KBM-7 (cell line): ENCODE measurements around the gene OR9A2.

Source experiments
- DNase-seq: peaks from one replicate; pipeline ENCODE4 v3.0.0-alpha.2; 2015
- in situ Hi-C: fragments of 300-500 bp; cut with MboI; formaldehyde crosslinking; loops from 2 replicates; pipeline ENCODE4 v1.14.3; 2020; ENCODE audit warnings: low sequenced_read_pairs, low pct_unique_long_range_greater_than_20kb, mixed read lengths

OR9A2 gene

DNA sequence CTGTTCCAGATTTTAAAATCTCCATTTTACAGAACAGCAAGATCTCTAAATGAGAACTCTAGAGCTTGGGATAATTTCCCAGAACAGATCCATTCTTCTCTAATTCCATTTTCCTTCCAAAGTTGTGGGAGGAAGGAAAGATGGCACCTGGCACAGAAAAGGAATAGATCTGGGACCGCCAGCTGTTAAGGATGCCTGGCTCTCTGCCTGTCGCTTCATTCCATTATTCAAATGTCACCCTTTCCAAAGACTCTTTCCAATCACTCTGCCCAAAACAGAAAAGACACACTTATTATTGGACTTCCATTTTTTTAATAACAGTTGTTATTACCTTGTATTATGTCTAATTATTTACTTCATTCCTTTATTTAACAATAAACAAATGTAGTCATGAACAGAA lies 751 bp upstream of the OR9A2 start:
- in situ Hi-C loops = no loop called here
- DNase-seq = no peak

DNA sequence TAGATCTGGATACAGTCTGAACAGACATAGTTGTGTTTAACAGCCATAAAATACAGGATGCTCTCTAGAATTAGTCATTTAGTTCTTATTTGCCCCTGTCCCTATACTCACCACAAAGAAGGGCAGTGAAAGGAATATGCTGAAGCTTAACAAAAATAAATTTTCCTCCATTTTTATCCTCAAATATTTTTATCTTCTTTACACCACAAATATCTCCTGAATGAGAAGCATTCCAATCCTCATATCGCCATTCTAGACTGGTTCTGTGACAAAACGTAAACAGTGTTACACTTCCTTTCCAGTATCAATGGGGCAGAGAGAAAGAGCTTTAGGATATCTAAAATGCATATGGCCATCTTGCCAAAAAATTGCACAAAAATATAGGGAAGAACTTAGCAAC lies 1.6 kb downstream of the OR9A2 start:
- in situ Hi-C loops = no loop called here
- no peak for DNase-seq

DNA sequence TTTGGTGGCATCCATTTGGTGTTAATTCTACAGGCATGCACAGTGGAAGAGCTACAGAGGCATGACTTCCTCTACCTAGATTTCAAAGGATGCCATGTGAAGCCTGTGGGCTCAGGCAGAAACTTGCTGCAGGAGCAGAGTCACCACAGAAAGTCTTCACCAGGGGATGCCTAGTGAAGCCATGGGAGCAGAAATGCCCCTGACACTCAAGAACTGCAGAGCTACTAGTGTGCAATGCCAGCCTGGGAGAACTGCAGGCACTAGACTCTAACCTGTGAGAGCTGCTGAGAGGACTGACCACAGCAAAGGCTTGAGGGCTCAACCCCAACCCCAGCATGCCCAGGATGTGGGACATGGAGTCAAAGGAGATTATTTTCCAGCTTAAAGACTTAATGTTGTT lies 3.9 kb downstream of the OR9A2 start:
- no peak for DNase-seq
- in situ Hi-C loops = no loop called here

DNA sequence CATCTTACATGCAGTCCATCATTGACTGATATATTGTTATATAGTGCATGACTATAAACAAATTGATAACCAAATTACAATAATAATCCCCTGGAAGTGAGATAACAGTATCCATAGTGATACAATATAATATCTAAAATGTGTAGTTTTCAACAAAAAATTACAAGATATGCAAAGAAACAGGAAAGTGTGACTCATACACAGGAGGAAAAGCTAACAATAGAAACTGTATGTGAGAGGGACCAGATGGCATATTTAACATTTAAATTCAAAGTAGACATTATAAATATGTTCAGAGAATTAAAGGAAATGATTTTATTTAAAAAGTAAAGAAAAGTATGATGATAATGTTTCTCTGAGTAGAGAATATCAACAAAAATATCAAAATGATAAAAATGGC lies 8.0 kb downstream of the OR9A2 start:
- in situ Hi-C loops = loop anchor here (10.0 kb wide), 1 partner anchor 196 kb away; no protein-coding TSS in a partner anchor
- DNase-seq = no peak

DNA sequence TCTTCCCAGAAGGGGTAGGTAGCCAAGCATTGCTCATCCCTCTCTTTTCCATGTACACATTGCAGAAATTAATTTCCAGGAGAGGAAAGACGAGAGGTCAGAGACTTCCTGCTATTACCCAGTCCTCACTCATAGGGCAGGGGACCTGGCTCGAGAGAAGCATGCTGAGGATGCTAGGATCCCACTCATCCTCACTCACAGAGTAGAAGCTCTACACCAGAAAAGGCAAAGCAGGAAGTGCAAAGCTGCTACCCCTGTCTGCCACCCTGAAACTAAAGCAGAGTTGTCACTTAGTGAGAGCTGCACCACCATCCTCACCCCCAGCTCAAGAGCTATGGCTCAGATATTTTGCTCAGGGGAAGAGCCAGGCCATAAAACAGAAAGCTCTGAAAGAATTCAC lies 9.9 kb downstream of the OR9A2 start:
- DNase-seq = no peak
- in situ Hi-C loops = loop anchor here (10.0 kb wide), 1 partner anchor 198 kb away; no protein-coding TSS in a partner anchor

DNA sequence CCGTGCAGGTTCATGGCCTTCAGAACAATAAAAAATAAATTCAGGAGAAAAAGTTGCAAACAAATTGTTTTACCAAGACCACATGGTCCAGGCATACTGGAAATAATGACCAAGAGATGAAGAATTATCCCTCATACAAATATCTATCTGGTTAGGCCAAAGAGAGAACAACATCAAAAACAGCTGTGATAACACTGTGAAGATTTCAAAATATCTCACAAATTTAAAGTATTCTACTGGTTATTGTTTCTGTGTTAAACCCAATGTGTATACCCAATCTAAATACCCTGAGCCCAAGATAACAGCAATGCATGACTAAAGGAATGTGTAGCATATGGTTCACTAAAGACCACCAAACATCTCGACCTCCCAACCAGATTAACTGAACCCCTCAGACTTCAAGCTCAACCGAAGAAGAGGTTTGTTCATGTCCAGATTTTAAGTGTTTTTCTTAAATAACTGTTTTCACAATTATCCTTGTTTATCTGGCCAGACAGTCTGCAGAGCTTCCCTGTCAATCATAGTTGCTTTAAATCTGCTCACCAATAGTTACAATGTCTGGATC lies 10.9 kb downstream of the OR9A2 start:
- no peak for DNase-seq
- in situ Hi-C loops = loop anchor here (10.0 kb wide), 1 partner anchor 199 kb away; no protein-coding TSS in a partner anchor

DNA sequence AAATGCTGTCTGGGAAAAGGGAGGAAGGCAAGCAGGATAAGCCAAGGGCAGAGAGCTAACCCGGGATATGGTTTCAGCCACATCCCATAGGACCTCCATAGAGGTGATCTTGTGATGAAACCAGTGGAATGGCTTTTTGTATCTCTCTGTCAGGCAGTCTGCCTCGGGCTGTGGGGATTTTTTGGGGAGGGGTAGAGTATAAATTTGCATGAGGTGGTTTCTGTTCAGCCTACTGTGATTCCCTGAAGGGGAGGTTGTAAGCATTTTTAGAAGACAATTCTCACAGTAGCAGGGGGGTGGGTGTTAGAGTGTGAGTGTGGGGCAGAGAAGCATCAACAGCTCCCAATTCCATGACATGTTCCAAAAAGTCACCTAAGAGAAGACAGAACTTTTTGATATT lies 11.8 kb downstream of the OR9A2 start:
- in situ Hi-C loops = loop anchor here (10.0 kb wide), 1 partner anchor 200 kb away; no protein-coding TSS in a partner anchor
- no peak for DNase-seq

DNA sequence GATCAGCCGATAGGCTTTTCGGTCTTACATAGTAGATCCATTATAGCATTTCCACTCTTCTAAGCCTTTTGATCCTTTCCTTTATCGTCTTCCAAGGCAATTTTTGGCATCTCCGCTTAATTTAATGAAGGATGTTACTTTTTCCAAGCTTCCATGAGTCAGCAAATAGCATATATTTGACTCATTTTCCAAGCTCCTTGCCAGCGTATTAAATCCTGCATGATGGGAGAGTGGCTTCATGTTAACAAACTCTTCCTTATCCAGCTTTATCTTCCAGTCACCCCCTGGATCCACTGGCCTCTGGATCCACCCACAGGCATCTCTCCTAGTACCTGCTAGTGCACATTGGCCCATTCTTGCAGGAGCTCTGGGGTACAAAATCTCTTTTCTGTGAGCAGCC lies 13.0 kb downstream of the OR9A2 start:
- DNase-seq = no peak
- in situ Hi-C loops = loop anchor here (10.0 kb wide), 1 partner anchor 201 kb away; no protein-coding TSS in a partner anchor

DNA sequence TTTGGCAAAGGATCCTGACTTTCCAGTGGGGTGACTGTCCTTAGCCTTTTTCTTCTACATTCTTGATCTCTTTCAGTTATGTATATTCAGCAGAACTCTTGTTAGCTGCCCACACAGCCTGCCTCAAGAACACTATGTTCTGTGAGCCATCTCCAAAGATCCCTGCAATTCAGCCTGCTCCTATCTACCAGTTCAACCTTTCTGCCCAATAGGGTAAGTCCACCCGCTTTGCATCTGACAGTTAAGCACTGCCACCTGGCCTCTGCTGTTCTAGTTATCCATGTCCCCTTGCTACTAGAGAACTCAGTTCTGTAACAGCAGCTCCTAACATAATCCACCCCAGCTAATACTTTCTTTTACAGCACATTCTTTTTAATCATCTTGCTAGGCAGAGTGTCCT lies 13.5 kb downstream of the OR9A2 start:
- in situ Hi-C loops = loop anchor here (10.0 kb wide), 1 partner anchor 201 kb away; no protein-coding TSS in a partner anchor
- no peak for DNase-seq

DNA sequence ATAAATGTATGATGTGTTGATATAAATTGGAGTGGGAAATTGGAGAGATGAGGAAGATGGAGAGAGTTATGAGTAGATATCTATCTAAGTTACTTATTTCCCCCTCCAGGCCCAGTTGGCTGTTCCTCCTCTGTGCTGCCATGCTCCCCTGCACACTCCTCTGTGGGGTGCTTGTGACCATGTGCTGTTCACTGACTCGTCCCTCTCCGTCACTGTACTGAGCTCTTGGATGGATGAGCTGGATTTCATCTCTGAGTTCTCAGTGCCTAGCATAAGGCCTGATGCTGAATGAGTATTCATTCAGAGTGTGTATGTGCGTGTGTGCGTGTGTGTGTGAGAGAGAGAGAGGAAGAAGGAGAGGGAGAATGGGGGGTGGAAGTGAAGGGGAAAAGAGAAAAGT lies 14.5 kb downstream of the OR9A2 start:
- in situ Hi-C loops = loop anchor here (10.0 kb wide), 1 partner anchor 202 kb away; no protein-coding TSS in a partner anchor
- no peak for DNase-seq

DNA sequence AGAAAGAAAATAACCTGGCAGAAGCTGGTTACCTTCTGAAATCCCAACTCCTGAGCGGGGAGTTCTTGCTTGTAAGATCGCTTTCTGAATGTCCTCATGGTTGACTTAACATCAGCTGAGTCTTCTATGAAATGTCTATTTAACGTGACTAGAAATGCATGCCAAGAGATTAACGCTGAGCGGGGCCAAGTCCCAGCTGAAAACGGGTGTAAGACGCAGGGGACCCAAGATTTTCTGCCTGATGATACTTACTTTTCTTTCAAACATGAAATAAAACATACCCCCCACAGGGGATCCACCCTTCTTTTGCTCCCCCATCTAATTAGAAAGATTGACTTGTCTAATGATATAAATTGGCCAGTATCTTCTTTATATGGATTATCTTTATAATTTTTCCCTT lies 14.9 kb downstream of the OR9A2 start:
- in situ Hi-C loops = loop anchor here (10.0 kb wide), 1 partner anchor 203 kb away; no protein-coding TSS in a partner anchor
- DNase-seq = no peak

DNA sequence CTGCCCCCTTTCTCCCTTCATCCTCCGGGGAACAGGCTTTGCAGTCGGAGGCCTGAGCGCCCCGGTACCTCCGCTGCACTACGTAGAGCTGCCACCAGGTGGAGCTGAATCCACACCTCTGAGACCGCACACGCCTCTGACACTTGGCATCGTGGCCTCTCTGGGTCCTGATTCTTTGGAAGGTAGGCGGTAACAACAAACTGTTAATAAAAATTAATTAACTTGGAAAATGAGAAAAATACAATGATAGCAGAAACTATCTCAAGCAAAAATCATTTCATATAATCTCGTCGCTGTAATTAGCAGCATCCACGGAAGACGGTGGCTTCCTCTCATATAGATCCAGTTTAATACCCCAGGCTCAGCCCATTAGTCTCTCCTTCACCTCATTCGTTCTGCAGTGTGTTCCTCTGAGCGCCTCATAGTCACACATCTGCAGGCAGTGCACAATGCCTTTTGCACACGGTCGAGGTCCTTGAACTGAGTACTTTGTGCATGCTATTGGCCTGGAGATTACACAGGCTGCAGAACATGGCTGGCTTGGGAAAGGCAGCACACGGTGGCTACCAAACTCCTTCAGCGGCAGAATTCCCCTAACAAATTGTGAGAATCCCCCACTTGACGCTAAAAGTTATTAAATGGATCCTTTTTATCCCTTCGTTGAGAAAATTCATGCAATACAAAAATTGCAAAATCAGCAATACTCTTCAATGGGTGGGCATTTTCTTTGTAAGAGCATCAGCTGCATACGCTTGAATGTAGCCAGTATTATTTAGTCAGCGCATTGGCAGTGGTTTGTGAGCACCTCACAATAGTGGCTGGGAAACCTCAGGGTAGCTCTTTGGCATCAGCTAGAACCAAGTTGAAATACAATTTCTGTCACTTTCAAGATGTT lies 18.7 kb downstream of the OR9A2 start:
- peak; percentile 86 for DNase-seq
- in situ Hi-C loops = no loop called here

DNA sequence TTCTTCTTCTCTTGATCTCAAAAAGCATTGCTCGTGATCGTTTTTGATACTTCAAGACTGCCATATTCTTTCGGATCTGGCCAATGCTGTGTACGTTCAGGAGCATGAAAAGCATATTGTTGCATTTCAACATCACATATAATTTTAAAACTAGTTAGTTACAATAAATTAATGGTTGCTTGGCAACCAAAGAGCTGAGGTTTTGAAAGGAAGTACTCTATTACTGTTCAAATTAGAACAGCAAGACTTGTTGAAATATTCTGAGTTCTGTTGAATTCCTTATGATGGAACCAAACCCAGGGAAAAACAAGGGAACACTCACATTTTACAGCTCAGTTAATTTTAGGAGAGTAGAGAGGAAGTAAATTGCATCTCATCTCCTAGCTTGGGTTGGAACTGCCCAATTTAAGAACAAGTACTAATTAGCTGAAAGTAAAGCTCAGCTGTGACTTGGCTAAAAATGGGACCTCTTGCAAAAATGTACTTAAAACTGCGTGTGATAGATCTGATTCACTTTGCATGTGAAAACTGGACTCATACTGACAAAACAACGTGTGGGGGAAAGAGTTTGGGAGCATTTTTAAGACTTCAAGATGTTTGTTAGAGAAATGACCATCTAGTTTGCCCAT lies 21.2 kb downstream of the OR9A2 start:
- in situ Hi-C loops = no loop called here
- no peak for DNase-seq

DNA sequence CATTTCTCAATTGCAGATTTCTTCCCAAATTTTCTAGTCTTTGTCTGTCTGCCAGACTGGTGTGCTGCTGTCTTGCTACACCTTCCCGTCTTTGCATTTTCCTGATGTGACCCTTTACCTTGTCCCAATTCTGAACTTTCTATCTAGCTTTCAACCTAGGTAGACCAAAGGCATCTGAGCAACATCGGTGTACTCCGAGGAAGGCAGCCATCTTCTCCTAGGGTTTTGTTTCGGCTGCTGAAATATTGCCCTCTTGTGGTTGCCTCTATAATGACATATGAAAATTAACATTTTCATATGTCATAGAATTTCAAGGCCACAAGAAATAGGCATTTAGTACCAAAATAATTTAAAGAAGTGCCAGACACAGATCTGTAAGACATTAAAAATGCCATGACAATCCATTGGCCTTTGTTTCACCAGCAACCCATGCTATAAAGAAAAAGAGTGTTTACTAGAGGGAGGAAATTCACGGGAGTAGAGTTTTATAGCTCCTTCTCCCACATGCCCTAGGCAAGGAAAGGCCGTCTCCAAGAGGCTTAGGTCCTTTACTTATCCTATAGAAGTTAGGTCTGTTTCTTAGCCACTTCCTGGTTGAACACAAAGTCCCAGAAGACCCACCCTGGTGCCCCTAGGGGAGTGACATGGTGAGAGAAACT lies 23.4 kb downstream of the OR9A2 start:
- in situ Hi-C loops = no loop called here
- DNase-seq = peak; percentile 85

DNA sequence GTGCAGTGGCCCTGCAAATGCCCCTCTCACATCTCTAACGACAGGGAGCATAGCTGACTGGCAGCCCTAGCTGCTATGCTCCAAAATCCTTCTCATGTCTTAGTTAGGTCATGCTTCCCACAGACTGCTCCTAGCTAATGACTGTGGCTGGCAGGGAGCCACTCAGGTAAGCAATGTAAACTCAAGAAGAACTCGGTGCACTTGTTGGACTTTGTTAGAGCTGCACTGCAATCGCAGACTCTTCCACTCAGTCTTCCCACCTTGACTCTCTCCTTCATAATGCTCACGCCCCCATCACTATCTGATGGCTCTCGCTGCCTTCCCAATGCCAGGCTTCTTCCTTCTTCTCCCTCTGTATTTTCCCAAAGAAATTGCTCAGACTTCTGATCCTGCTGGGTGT lies 24.0 kb downstream of the OR9A2 start:
- no peak for DNase-seq
- in situ Hi-C loops = no loop called here

DNA sequence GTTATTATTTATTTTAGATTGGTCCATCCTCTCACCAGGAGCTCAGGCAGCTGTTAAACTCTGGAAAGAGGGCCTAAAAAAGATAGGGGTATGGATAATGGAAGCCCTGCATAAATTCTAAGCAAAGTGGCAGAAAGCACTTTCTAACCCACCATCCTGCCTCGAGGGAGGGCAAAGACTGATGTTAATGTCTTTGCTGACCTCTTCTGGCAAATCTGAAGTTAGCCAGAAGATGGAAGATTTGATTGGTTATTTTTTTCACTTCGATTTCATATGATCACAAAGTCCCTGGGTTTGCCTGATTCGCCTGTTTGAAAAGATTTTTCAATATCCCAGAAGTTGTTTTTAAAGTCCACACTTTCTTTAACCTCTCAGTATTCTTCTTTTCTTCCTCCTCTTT lies 24.8 kb downstream of the OR9A2 start:
- in situ Hi-C loops = no loop called here
- peak; percentile 31 for DNase-seq

DNA sequence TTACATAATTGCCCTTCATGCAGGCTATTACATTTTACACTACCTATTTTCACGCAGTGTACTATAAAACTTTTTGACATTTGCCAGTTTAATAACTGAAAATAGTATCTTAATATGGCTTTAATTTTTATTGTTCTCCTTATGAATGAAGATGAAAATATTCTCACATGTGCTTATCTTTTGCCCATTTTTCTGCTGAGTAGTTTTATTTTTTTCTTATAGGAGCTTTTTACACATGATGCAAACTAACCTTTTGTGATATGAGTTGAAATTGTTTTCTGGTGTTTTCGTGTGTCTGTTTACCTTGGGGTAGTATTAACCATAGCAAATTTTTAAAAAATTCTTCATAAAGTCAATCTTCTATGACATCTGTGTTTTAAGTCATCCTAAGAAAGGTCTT lies 26.3 kb downstream of the OR9A2 start:
- in situ Hi-C loops = no loop called here
- no peak for DNase-seq

DNA sequence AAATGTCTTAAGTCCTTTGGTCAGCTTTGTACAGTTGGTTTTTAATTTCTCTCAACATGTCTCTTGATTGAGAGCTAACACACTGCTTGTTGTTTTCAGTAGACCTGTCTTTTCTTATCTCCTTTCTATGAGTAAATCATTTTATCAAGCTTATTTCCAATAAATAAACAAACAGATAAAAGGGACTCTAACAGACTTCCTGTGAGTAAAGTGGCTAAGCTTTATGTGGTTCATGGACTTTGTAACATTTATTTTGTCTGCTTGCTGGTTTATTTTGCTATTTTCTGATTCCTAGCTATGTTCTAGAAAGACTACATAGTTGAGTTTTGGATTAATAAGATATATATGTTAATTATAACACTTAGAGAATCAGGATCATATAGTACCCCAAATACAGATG lies 27.1 kb downstream of the OR9A2 start:
- in situ Hi-C loops = no loop called here
- DNase-seq = no peak

DNA sequence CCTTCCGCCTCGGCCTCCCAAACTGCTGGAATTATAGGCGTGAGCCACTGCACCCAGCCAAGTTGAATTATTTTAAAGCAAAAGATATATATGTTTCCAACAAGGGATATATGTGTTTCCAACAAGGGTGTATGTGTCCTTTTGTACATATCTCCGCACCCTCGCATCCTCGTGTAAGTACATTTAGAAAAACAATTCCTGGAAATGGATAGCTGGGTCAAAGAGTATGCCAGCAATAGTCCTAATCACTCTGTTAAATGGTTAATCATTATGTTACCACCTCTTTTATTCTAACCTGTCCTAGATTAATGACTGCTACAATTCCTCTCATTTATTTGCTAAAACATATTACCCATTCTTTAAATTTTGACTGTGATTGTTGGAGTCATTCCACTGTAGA lies 28.0 kb downstream of the OR9A2 start:
- in situ Hi-C loops = no loop called here
- no peak for DNase-seq
